ENCODE data around the gene MS4A4A.

DNA sequence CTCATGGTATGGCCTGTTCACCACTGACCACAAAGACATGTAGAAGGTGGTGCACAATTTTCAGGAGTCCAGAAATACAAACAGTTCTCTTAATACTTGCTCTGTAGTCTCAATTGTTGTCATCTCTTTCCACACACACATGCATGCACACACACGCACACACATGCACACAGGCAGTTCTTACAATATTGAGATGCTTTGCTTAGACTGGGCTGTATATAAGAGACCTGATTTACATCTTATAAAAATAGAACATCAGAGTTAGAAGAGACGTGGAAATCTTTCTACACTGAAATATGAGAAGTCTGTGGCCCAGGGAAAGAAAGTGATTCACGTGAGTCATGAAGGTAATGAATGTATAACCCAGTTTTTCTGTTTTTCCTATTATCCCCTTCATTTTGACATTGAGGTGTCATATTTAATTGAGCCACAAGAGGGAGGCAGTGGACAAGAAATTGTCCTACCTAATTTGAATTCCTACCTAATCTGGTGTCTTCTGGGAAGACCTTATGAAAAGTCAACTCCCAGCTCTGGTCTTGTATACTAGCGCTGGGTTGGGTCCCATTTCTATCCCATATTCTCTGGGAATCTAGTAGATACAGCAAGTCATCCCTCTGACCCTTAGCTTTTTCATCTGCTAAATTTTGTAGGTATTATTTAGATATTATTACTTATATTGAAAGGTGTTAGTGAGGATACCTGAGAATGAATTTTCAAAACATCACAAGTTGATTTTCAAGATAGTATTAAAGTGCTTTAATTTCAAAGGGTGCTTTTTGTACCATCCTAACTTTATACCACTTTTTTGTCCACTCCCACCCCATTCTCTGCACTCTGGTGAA lies 14.9 kb upstream of the MS4A4A start:
- TF ChIP-seq POLR2AphosphoS5 (IDR thresholded peaks at IDR 0.05; ENCODE audit: low read depth, low read length) (no peak), POLR2A (IDR thresholded peaks at IDR 0.05; ENCODE audit: low read depth, low read length) (no peak), TAF1 (IDR thresholded peaks at IDR 0.05; ENCODE audit: borderline replicate concordance, low read depth, low read length) (no peak)
